Upper lobe of left lung (tissue), 6 donors: ENCODE results near the gene ASB13. TPM values are rescaled to one million over a fixed set of nuclear protein-coding genes. Genes with fewer than 3 reads are reported as not detected.

ENCODE experiments used
- ATAC-seq, 2 donors: fragments of 200-7000 bp; cut with Tn5 transposase; one replicate each; pipeline ENCODE4 v1.9.1; 2022; ENCODE audit warnings: mild to moderate bottlenecking in 2 of 2, moderate library complexity in 2 of 2; ENCODE audit not compliant: low FRiP score in 2 of 2
- DNase-seq, 2 donors: peaks; one replicate each; pipeline ENCODE4 v3.0.0-alpha.2; 2019 to 2020
- H3K27ac ChIP-seq, 4 donors: fragments of 200-600 bp; sonication (generic); one replicate each; pipeline ENCODE4 v1.5.1; 2016 to 2019
- H3K27me3 ChIP-seq, 4 donors: fragments of 200-600 bp; sonication (generic); one replicate each; pipeline ENCODE4 v1.5.1; 2017 to 2019
- H3K36me3 ChIP-seq, 4 donors: fragments of 200-600 bp; sonication (generic); one replicate each; pipeline ENCODE4 v1.5.1; 2016 to 2019
- H3K4me1 ChIP-seq, 4 donors: fragments of 200-600 bp; sonication (generic); one replicate each; pipeline ENCODE4 v1.5.1; 2018 to 2019
- H3K4me3 ChIP-seq, 4 donors: fragments of 200-600 bp; sonication (generic); one replicate each; pipeline ENCODE4 v1.5.1; 2017 to 2019; ENCODE audit warnings: mild to moderate bottlenecking in 2 of 4, moderate library complexity in 1 of 4
- H3K9me3 ChIP-seq, 4 donors: fragments of 200-600 bp; sonication (generic); one replicate each; pipeline ENCODE4 v1.5.1; 2018 to 2019
- EP300 ChIP-seq, 4 donors: sonication (generic); formaldehyde crosslinking; IDR thresholded peaks; one replicate each; pipeline ENCODE4 v1.5.1; 2017; ENCODE audit warnings: antibody characterized with exemption in 4 of 4, control low read depth in 2 of 4
- POLR2A ChIP-seq, 4 donors: fragments of 450-650 bp; IDR thresholded peaks; one replicate each; pipeline ENCODE4 v1.5.1; 2016 to 2017; ENCODE audit warnings: antibody characterized with exemption in 4 of 4, mild to moderate bottlenecking in 2 of 4
- POLR2AphosphoS5 ChIP-seq, 2 donors: sonication (generic); formaldehyde crosslinking; IDR thresholded peaks; one replicate each; pipeline ENCODE4 v1.5.1; 2017; ENCODE audit warnings: antibody characterized with exemption in 2 of 2
- WGBS, 2 donors: methylation state at CpG; one replicate each; pipeline ENCODE4 v1.1.5; 2017 to 2018; 5-methylcytosine and 5-hydroxymethylcytosine counted together
- total RNA-seq, 6 donors: library from RNA; depleted of rRNA in 4 of 6; stranded (reverse); fragments of >200 nt in 4 of 6; gene quantifications; one replicate each; pipeline versions ENCODE4 v1.1.0 to v1.2.1, GENCODE V29; 2016 to 2021
- TF ChIP-seq, protein P1 (sequence below), 6 experiments: fragments of 450-650 bp in 4 of 6; fragments of 200-600 bp in 2 of 6; sonication (generic) in 2 of 6; IDR thresholded peaks; one replicate each; pipeline ENCODE4 v1.5.1; 2016 to 2019; ENCODE audit warnings: antibody characterized with exemption in 6 of 6
- donor health status: DM: no; HTN: no; CAD: no; lungs with moderate emphysema.
- donor health status: DM: no; HTN: yes; CAD: no; lungs with severe emphysema.

Gene ASB13
- total RNA-seq, 6 donors from 2014 or later = 6.3 to 32.5 (median 18.2) TPM

DNA sequence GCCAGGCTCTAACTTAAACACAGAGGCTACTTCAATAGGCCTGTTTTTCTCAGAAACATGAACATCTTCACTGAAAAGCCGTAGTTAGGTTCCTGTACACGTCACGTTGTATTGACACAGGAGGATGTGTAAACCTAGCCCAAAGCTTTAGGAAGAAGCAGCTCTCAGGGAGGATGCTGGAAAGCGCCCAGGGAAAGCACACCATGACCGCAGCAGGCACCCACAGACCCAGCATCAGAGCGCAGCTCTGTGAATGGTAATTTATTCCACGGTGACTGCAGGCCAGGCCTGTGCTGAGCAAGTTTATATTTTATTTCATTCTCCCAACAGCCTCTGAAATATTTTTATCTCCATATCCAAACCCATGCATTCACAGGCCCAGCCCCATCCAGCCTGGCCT is 51.1 kb downstream of the ASB13 start:
- Histone ChIP-seq H3K4me1 (peaks cover 0 to 6% (median 0%) of the 10 kb centered on the region in 4 donors), H3K27ac (no peak overlapping the region), H3K4me3 (no peak overlapping the region), H3K27me3 (no peaks in the 10 kb centered on the region), H3K9me3 (no peaks in the 10 kb centered on the region), H3K36me3 (no peaks in the 10 kb centered on the region)
- TF ChIP-seq POLR2A (IDR thresholded peaks at IDR 0.05) (no peak), EP300 (IDR thresholded peaks at IDR 0.05) (no peak), POLR2AphosphoS5 (IDR thresholded peaks at IDR 0.05) (no peak)
- TF ChIP-seq, protein P1, sequence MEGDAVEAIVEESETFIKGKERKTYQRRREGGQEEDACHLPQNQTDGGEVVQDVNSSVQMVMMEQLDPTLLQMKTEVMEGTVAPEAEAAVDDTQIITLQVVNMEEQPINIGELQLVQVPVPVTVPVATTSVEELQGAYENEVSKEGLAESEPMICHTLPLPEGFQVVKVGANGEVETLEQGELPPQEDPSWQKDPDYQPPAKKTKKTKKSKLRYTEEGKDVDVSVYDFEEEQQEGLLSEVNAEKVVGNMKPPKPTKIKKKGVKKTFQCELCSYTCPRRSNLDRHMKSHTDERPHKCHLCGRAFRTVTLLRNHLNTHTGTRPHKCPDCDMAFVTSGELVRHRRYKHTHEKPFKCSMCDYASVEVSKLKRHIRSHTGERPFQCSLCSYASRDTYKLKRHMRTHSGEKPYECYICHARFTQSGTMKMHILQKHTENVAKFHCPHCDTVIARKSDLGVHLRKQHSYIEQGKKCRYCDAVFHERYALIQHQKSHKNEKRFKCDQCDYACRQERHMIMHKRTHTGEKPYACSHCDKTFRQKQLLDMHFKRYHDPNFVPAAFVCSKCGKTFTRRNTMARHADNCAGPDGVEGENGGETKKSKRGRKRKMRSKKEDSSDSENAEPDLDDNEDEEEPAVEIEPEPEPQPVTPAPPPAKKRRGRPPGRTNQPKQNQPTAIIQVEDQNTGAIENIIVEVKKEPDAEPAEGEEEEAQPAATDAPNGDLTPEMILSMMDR (IDR thresholded peaks at IDR 0.05) = no peak
- WGBS, 2 donors = 84 to 85% methylated on average over 7 of the region's 7 CpGs
- no peak for ATAC-seq
- DNase-seq = no peak

DNA sequence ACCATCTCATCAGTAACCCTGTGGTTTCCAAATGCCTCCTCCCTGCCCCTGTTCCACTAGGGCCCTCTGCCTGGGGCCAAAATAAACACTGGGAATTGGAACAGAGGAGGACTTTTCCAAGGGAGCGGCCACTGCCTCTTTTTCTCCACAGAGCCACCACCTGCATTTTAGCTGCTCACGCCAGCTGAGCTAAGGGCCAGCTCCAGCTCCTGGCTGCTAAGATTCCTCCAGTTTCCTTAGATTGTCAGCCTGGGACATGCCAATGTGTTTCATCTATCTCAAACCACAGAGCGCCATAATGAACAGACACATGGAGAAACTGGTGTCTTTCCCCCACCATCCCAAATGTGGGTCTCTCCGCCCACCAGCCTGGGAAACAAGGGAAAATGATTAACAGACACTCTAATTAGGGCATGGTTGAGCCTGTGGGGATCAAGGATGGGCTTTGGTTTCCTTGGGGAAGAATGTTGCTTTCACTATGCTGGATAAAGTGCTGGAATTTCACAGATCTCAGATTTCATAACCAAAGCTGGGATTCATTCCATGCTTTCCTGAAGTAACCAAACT is 52.2 kb downstream of the ASB13 start:
- DNase-seq (no peak), ATAC-seq (peak in 1 of 2 donors; percentile 34)
- Histone ChIP-seq H3K27ac (peak overlapping the region in 1 of 4 donors; percentile 7), H3K36me3 (no peaks in the 10 kb centered on the region), H3K4me1 (peaks cover 0 to 6% (median 0%) of the 10 kb centered on the region in 4 donors), H3K27me3 (no peaks in the 10 kb centered on the region), H3K4me3 (no peak overlapping the region), H3K9me3 (no peaks in the 10 kb centered on the region)
- WGBS, 2 donors = 86 to 90% methylated on average over 4 of the region's 4 CpGs
- TF ChIP-seq POLR2AphosphoS5 (IDR thresholded peaks at IDR 0.05) = no peak
- TF ChIP-seq, protein P1 (IDR thresholded peaks at IDR 0.05) = no peak
- no peak for TF ChIP-seq EP300 (IDR thresholded peaks at IDR 0.05)
- TF ChIP-seq POLR2A (IDR thresholded peaks at IDR 0.05) = no peak

DNA sequence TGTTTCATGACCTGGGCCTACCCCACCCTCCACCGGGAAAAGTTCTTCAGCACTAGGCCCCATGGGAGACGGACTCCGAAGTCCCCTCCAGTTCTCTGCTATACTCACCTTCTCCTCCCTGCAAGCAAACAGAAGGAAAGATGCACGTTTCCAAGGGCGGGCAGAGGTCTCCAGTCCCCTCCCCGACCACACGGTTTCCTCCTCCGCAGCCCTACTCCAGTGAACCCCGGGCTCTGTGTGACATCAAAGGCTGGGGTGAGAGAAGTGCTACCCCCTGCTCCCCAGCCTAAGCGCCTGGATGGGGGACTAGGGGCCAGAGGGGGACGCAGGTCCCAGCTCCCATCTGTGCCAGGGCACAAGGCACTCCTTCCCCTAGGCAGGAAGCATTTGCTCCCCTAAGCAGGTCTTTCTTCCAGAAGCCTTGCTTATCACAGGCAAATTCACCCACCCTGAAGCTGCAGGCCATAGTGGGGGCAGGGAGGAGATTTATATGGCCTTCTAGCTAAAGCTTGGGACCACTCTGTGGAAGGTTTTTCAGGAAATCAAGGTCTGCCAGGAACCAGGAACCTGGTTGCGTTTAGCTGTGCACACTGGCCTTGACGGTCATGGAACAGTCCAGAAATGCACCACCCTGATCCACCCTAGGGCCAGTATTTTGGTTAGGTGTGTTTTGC is 52.8 kb downstream of the ASB13 start:
- ATAC-seq (no peak), DNase-seq (no peak)
- H3K27ac ChIP-seq = peak overlapping the region in 1 of 4 donors; percentile 7
- 92 to 95% methylated on average over 10 to 13 of the region's 13 CpGs for WGBS, 2 donors
- TF ChIP-seq POLR2AphosphoS5 (IDR thresholded peaks at IDR 0.05) = no peak
- no peak for TF ChIP-seq POLR2A (IDR thresholded peaks at IDR 0.05)
- TF ChIP-seq, protein P1 (IDR thresholded peaks at IDR 0.05) = no peak
- TF ChIP-seq EP300 (IDR thresholded peaks at IDR 0.05) = no peak
- no peaks in the 10 kb centered on the region for H3K36me3 ChIP-seq
- H3K27me3 ChIP-seq = no peaks in the 10 kb centered on the region
- no peaks in the 10 kb centered on the region for H3K9me3 ChIP-seq
- H3K4me1 ChIP-seq = no peaks in the 10 kb centered on the region
- H3K4me3 ChIP-seq = no peak overlapping the region

DNA sequence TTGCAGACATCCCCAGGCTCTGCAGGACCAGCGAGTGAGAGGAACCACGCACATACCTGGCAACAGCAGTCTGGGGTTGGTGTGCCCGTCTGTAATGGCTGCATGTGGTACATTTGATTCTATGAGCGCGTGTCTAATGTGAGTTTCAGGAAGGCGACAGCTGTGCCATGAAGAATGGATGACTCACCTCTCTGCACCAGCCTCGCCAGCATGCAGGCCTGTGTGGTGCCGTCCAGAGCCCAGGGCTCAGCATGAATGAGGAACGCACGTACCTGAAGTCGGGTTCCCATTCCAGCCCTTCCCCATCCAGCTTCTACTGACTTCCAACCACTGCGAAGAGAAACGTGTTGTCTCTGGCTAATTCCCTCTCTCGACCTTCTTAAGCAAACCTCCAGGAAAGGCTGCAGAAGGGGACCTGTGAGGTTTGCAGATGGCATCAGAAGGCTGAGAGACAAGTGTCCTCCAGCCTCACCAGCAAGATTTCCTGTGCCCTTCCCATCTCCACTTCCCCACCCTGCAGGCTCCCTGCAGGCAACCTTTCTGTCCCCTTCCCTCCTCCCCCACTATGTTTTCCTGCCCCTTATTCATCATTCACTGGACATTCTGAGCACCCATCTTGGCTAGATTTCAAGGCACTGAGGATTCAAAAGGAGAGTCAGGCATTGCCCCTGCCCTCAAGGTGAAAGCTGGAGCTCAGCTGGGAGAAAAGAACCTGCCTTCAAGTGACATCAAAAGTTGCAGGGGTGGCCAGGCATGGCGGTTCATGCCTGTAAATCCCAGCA is 54.3 kb downstream of the ASB13 start:
- no peaks in the 10 kb centered on the region for H3K4me1 ChIP-seq
- ATAC-seq (no peak), DNase-seq (no peak)
- TF ChIP-seq POLR2AphosphoS5 (IDR thresholded peaks at IDR 0.05) (no peak), EP300 (IDR thresholded peaks at IDR 0.05) (no peak), POLR2A (IDR thresholded peaks at IDR 0.05) (no peak)
- TF ChIP-seq, protein P1 (IDR thresholded peaks at IDR 0.05) = no peak
- no peaks in the 10 kb centered on the region for H3K27me3 ChIP-seq
- H3K36me3 ChIP-seq = no peaks in the 10 kb centered on the region
- H3K4me3 ChIP-seq = no peak overlapping the region
- no peaks in the 10 kb centered on the region for H3K9me3 ChIP-seq
- 91 to 95% methylated on average over 15 of the region's 15 CpGs for WGBS, 2 donors
- H3K27ac ChIP-seq = no peak overlapping the region
